ENCODE measurements around the gene KDF1.
"Not testable (repeated sequence)": the region's sequence is repeated elsewhere in the genome, so short reads cannot be mapped to it uniquely, and the experiment has no call there.

The KDF1 gene

DNA sequence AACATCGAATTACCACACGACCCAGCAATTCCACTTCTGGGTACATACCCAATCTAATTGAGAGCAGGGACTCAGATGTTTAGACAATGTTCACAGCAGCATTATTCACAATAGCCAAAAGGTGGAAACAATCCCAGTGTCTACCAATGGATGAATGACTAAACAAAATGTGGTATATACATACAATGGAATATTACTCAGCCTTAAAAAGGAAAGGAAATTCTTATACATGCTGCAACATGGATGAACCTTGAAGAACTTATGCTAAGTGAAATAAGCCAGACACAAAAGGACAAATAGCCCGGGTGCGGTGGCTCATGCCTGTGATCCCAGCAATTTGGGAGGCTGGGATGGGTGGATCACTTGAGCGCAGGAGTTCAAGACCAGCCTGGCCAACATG, 6.9 kb downstream of the KDF1 start:
- DNase-seq, result no peak

DNA sequence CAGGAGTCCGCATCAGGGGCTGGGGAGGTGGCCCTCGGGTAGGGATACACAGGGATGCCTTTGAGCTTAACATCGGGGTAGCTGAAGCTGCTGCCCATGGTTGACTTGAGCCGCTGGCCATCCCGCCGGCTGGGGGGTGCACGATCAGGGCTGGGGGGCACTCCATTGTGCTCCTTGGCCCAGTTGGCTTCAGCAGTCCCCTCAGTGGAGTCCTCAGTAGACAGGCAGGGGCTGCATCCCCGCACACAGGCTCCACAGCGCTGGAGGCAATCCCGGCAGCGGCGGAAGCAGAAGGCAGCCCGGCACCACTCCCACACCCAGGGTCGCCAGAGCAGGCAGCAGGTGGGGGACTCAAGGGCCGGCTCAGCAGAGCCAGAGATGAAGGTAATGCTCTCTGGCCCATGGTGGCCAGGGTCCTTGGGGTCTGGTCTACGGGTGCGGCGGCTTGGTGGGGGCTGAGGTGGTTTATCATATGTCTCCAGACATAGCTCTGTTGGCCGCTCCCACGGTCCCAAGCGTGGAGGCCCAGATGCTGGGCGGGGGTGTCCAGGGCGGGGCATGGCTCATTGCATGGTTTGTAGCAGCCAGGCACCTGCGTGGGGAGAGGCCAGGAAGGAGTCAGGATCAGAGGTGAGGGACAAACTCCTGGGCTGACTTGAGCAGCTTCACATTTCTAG, 8.3 kb downstream of the KDF1 start:
- DNase-seq, result no peak

DNA sequence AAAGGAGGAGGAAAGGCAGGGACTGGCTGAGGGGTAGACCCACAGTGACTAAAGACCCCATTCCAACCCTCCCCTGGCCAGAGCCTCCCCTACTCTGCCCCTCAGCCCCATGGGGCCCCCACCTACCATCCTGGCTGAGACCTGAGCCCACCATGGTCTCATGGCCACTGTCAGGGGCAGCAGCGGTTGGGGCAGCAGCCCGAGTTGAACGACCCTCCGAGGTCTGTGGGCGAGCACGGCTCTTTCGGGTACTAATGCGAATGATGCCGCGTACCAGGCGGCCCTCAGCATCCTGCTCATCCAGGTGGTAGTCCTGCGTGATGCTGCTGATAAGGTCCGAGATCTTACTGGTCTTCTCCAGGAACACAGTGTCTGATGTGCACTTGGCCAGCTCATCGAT, 9.1 kb downstream of the KDF1 start:
- DNase-seq, result no peak

DNA sequence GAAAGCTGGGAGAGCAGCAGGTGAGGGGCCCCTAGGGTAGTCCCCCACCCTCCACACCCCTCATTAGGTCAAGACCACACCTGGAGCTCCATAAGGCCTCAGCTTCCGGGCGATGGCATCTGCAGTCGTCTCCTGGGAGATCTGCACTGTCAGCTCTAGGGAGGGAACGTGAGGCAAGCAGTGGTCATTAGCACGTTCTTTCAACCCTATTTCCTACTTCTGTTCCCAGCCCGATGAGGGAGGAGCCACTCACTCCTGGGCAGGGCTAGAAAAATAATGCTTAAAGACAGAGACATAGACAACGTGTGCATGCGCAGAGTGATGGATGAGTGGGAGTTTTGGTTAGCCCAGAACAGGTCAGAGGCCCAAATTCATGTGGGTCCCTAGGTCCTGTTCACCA, 9.7 kb downstream of the KDF1 start:
- DNase-seq, result no peak

DNA sequence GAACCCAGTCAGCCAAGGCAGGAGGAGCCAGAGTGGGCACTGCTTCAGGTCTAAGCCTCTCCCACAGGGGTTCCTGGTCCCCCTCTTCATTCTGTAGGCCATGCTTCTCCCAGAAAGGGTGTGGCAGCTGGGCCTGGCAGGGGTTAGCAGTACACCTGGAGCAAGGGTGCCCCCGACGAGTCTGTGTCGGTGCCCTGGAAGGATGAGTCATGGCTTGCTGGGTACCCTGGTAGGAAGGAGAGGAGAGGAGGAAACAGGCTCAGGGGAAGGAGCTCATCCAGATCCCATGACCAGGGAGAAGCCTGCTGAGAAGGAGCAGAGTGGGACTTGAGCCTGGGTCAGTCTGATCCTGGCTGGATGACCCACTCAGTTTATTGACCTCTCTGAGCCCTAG, 10.3 kb downstream of the KDF1 start:
- DNase-seq, result no peak

DNA sequence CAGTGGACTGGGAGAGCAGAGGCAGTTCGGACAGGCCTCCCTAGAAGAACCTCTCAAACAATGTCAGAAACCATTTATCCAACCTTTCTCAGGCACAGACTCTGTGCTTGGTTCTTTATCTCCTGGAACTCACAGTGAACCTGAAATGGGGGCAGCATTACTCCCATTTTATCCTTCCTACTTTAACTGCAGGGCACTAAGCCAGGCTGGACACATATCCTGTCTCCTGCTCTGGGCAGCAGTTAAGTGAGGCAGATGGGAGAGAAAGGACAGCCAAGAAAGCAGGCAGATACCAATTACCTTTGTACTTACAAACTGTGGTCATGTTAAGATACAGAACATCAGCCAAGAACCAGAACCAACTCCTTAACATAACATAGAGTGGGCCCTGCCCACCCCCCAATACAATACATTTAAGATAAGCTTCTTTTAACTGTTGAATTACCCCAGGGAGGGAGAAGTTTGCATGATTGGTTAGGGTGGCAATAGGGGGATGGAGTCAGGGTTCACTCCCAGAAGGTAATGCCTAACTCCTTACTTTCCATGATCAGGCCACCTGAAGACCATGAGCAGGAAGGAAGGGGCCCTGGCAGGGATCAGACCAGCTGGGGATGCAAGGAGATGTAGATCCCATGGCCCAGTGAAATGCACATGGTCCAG, 10.9 kb downstream of the KDF1 start:
- no peak for DNase-seq

DNA sequence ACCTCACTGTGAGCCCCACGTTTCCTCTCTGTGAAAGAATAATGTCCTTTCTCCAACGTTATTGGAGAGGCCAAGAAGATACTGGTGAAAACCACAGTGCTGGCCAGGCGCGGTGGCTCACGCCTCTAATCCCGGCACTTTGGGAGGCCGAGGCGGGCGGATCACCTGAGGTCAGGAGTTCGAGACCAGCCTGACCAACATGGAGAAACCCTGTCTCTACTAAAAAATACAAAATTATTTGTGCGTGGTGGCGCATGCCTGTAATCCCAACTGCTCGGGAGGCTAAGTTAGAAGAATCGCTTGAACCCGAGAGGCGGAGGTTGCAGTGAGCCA, 11.6 kb downstream of the KDF1 start:
- DNase-seq, result not testable (repeated sequence)

DNA sequence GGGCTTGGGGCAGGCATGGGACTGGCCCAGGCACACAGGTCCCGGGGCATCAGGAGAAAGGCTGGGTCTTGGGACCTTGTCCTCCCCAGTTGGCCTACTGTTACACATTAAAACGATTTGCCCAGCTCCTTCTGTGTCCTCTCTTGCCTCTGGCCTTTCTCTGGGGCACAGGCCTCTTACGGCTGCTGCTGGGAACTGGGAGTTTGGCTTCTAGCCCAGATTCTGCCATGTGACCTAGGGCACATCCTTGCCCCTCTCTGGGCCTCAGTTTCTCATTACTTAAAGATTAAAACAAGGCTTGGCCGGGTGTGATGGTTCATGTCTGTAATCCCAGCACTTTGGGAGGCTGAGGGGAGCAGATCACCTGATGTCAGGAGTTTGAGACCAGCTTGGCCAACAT, 14.0 kb downstream of the KDF1 start:
- no peak for DNase-seq

DNA sequence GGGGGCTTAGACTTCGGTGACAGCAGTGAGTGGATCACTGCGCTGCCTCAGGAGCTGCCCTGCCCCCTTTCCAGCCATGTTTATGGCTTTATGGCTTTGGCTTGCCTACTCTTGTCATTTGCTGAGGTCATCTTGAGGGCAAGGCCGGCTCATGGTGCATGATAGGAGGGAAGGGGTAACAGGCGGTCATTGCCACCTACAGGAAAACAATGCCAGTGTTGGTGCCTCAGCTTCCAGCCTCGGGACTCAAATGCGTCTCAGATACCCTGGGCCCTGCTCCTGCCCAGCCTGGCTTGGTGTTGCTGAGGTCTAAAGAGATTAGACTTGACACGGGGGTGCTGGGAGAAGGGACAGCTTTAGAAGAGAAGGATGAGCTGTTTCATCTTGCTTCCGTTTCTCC, 14.5 kb downstream of the KDF1 start:
- no peak for DNase-seq

DNA sequence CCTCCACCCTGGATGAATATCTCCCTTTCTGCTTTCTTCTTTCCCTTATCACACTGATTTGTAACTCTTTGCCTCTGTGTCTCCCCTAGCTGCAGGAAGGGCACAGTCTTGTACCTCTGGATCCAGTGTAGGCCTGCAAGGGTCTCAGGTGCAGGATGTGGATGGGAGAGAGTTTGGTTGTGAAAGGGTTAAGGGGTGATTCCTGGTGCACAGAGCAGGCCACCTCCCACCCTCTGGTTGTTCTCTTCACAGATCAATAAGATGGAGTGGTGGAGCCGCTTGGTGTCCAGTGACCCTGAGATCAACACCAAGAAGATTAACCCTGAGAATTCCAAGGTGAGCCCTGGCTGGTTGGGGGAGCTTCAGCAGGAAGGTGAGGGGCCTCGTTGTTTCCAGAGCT, 15.1 kb downstream of the KDF1 start:
- DNase-seq, result no peak

DNA sequence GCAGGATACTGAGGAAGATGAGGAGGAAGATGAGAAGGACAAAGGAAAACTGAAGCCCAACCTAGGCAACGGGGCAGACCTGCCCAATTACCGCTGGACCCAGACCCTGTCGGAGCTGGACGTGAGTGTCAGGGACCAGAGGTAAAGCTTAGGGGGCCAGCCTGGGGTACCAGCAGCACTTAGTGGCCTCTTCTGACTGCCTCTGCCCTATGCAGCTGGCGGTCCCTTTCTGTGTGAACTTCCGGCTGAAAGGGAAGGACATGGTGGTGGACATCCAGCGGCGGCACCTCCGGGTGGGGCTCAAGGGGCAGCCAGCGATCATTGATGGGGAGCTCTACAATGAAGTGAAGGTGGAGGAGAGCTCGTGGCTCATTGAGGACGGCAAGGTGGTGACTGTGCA, 17.6 kb downstream of the KDF1 start:
- no peak for DNase-seq

DNA sequence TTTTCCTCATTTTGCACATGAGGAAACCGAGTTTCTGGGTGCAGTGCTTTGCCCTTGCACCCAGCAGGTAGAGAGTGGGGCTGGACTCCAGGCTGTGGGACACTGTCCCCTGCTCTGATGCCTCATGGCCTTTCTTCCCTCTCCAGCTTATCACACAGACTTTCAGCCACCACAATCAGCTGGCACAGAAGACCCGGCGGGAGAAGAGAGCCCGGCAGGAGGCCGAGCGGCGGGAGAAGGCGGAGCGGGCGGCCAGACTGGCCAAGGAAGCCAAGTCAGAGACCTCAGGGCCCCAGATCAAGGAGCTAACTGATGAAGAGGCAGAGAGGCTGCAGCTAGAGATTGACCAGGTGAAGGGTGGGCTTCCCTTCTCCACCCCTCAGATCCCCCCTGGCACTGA, 19.0 kb downstream of the KDF1 start:
- no peak for DNase-seq

DNA sequence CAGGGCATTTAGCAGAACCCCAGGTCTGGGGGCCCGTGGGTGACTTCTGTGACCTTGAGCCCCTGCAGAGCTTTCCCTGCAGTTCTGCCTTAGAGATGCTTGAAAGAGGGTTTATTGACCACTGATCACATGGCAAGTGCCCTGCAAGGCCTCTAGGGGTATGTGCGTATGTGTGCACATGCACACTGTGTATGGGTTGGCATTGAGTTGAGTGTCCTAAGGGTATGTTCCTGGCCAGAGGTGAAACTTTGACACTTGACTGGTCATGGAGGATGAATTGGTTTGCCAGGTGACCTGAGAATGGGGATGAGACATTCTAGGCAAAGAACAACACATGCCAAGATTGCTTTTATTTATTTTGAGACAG, 21.6 kb downstream of the KDF1 start:
- no peak for DNase-seq

DNA sequence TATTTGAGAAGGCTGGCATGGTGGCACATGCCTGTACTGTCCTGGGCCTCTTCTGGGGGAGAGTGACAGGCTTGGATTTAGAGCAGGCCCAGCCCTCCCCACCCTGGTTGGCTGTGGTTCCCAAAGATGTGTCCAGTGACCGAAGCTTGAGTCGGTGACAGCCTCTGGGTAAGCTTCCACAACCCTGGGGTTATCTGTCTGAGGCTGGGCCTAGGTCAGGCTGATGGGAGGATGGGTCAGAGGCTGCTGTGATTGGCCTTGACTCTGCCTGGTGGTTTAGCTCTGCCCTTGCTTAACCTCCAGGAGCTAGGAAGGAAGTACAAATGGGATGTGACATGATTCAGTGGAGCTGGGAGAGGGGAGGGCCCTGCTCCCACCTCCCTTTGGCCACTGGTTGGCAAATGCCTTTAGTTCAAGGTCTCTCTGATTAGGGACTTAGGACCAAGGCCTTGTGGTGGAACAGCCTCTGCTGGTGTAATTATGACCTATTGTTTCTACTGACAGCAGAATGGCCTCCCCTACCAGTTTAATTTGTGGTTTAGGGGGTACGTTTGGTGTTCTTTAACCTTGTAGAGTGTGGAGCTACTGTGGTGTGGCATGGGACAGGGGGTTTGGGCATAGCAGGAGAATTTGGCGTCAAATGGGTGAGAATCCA, 22.1 kb downstream of the KDF1 start:
- no peak for DNase-seq

DNA sequence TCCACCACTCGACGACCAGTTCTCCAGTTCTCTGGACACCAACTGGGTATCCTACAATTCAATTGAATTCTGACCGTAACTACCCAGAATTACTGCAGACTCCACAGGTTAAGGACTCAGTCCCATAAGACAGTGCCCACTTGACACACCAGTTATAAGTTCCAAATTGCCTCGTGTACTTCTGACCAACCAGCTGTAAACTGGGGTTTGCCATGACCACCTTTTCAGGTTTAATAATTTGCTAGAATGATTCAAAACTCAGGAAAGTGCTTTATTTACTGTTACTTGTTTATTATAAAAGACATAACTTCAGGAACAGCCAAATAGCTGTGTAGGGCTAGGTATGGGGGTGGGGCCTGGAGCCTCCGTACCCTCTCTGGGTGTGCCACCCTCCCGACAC, 23.4 kb downstream of the KDF1 start:
- DNase-seq, result no peak

DNA sequence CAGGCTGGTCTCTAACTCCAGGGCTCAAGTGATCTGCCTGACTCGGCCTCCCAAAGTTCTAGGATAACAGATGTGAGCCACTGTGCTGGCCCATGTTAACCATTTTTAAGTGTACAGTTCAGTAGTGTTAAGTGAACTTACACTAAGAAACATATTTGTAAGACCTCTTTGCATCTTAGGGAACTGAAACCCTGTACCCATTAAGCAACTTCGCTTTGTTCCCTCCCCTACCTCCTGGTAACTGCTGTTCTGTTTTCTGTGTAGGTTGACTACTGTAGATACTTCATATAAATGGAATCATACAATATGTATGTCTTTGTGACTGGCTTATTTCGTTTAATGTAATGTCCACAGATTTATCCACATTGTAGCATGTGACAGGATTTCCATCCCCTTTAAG, 27.7 kb downstream of the KDF1 start:
- DNase-seq, result peak in 1 of 2 donors; percentile 25

DNA sequence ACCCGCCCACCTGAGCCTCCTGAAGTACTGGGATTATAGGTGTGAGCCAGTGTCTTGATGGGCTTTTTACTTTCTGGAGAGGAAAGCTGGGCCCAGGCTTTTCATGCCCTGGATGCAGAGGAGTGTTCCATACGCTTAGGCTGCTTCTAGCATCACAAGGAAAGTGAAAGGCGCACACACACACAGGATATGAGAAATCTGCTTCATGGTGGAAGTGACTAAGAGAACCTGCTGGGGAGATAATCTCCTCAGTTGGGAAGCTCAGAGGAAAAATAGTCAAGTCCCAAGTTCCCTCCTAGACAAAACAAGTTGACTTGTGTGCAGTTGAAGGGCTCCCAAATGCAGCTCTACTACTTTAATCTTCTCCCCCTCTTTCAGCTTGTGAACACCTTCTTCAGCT, 36.6 kb downstream of the KDF1 start:
- DNase-seq, result no peak

DNA sequence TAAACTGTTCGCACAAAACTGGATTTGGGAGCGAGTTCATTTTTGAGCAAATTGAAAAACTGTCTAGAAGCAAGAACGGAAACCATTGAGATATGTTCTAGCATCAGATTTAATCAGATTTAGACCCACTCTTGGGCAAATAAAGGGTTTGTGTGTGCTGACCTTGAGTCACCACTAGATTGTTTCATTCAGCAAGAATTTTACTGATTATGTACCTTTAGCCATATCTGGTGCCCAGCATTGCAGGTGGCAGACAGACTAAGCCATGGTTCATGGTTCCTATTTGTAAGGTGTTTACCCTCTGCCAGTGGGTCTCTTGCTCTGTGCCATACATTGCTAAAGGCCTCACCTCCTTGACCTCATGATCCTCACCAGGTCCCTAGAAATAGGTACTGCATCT, 37.4 kb downstream of the KDF1 start:
- DNase-seq, result no peak

DNA sequence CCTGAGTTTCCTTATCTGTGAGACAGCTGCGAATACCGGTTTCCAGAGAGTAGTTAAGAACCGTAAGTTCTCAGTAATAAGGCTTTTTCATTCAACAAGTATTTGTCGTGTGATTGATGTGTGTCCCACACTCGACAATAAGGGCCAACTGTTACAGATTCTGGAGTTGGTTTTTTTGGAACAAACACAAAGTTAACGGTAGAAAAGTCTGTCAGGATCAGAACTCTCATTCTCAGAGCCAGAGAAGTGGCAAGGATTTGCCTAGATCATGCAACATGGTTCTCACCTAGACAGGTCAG, 37.9 kb downstream of the KDF1 start:
- peak in 1 of 2 donors; percentile 4 for DNase-seq

DNA sequence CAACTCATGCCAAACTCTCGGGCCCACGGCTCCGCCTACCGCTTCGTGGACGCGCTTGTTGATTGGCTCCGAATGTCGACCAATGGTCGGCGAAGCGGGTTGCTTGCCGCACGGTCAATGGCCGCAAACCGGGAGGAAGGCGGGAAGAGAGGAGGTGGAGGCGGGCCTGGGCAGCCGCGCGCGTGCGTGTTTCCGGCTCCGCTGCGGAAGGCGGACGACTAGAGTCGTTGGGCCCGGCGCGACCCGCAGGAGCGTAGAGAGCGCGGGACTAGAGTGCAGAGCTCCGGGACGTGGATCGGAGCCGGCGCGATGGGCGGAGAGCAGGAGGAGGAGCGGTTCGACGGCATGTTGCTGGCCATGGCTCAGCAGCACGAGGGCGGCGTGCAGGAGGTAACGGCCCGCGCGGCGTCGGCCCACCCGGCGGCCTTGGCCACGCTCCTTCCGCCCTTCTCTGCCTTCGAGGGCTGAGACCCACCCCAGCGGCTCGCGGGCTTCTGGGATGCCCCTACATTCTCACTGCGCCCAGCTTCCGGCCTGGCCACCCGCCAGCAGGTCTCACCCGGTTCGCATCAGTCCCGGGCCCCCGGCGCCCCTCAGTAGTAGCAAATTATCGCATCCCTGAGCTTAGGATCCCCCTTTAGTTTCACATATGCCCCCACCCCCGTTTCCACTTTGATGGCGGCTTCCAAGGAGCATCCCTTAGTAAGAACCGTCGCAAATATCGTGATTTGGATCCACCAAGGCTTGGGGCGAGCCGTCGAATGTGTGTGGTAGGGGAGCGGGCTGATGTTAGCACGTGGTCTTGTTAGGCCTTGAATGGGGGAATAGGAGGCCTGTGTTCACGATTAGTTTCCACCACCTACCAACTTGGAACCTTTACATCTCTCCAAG, 38.5 kb downstream of the KDF1 start, which contains the start of gene NUDC:
Gene NUDC (plus strand): TSS at position 204 of the 891 bp plus-strand sequence. CDS start 106 bp downstream, at position 310.
- peak; percentile 97 for DNase-seq

DNA sequence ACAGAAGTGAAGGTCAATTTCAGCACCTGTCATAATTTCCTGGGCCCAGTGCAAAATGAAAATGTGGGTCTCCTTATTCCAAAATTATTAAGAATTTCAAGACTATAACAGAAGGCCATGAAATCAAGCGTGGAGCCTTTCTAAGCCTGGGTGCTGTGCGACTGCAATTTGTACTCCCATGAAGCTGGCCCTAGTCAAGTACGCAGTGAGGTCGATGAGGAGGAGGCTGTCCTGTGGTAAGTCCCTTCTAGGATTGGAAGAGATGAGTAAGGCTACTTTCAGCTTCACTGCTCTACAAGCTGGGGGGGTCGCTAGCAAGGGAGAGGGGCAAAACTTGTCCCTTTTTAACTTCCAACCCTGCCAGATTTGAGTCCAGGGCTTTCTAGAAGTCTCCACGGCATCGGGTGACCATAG, 39.1 kb downstream of the KDF1 start:
- DNase-seq, result no peak

DNA sequence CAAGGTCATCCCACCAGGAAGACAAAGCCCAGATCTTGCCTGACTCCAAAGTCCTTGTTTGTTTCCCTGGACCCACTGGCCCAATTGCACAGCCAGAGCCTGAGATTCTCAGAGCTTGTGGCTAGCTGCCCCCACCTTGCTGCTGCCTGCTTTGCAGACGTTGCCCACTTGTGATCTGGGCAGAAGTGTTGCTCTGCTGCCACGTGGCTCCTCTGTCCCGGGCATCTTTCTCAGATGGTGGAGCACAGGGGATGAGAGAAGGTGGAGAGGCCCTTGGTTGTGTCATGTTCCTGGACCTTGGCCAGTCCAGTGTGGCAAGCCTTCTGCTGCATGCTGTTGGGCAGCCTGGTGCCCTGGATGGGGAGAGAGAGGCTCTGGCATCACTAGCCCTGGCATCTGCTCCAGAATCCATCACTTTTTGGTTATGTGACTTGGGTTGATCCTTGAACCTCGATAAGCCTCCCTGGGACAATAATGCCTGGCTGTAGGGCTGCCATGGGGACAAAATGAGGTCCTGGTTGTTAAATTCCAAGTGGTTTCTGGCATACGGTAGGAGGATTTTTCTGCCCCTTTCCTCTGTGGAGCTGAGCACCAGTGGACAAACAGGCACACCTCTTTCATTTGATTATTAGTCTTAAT, 44.9 kb downstream of the KDF1 start:
- DNase-seq, result no peak

All from CD4-positive, alpha-beta T cell treated with Interleukin-4 for 1 hour (primary cell).